HCT116 (cell line): Measurements from ENCODE around the gene EGFL6. TPM values are rescaled to one million over a fixed set of nuclear protein-coding genes. Genes with fewer than 3 reads are reported as not detected.

Source experiments
- ATAC-seq: fragments of 200-7000 bp; cut with Tn5 transposase; 2 replicates; pipeline ENCODE4 v1.9.1; 2020; ENCODE audit warnings: mild to moderate bottlenecking, moderate library complexity
- BruUV-seq: library from RNA; stranded (reverse); fragments of 400-500 nt; replicated peaks from 2 replicates; lab custom pipeline; 2021; lab: Mats Ljungman, UMichigan
- CTCF ChIA-PET: fragments of 300-600 bp; sonication (Branson Sonifier 250); formaldehyde crosslinking; loops from one replicate; lab custom pipeline; 2021; ENCODE audit warnings: antibody characterized with exemption; lab: Charles Lee
- POLR2A ChIA-PET: fragments of 300-600, 350-600 bp; sonication (Branson Sonifier 250); formaldehyde crosslinking; loops from one replicate; lab custom pipeline; 2021; ENCODE audit warnings: antibody characterized with exemption; lab: Charles Lee
- RAD21 ChIA-PET, 2 experiments: fragments of 300-600 bp; sonication (Branson Sonifier 250); formaldehyde crosslinking; loops; one replicate each; lab custom pipeline; 2023; ENCODE audit warnings: low total read pairs in 2 of 2; ENCODE audit not compliant: uncharacterized antibody in 2 of 2, unreplicated experiment in 2 of 2, low non-redundant PET in 1 of 2; lab: Charles Lee
- DNase-seq: peaks from one replicate; pipeline ENCODE4 v3.0.0-alpha.2; 2010; ENCODE audit warnings: low read depth, low spot score
- H2AFZ ChIP-seq: fragments of 200-600 bp; shearing (Covaris generic), sonication (generic); 2 replicates; pipeline ENCODE4 v1.6.1; 2017; ENCODE audit warnings: low read depth, mixed run types, mixed read lengths, antibody characterized with exemption, low read length; ENCODE audit not compliant: poor library complexity, severe bottlenecking
- H3K27ac ChIP-seq: 2 replicates; pipeline ENCODE4 v1.5.1; 2012; ENCODE audit warnings: low read depth, low read length
- H3K27me3 ChIP-seq: fragments of 200-600 bp; sonication (generic); 2 replicates; pipeline ENCODE4 v1.6.1; 2016; ENCODE audit warnings: mixed run types, low read length, mixed read lengths; ENCODE audit not compliant: insufficient read depth
- H3K36me3 ChIP-seq, 2 experiments: fragments of 200-500 bp in 1 of 2; fragments of 200-600 bp in 1 of 2; sonication (Bioruptor generic) in 1 of 2; sonication (generic) in 1 of 2; 2 replicates each; pipeline versions ENCODE4 v1.5.1 to v1.6.1; 2014 to 2016; ENCODE audit warnings: low read length in 2 of 2, inconsistent platforms in 1 of 2, mixed read lengths in 1 of 2, mixed run types in 1 of 2; ENCODE audit not compliant: insufficient read depth in 2 of 2, control insufficient read depth in 1 of 2
- H3K4me1 ChIP-seq, 2 experiments: fragments of 200-600 bp in 1 of 2; sonication (generic) in 1 of 2; 2 replicates each; pipeline versions ENCODE4 v1.5.1 to v1.6.1; 2012 to 2017; ENCODE audit warnings: low read length in 2 of 2, inconsistent platforms in 1 of 2, mild to moderate bottlenecking in 1 of 2, mixed read lengths in 1 of 2, mixed run types in 1 of 2, moderate library complexity in 1 of 2; ENCODE audit not compliant: insufficient read depth in 2 of 2, control insufficient read depth in 1 of 2
- H3K4me2 ChIP-seq: fragments of 200-600 bp; sonication (generic); 2 replicates; pipeline ENCODE4 v1.6.1; 2017; ENCODE audit warnings: mixed run types, low read length, mixed read lengths
- H3K4me3 ChIP-seq, 2 experiments: fragments of 200-600 bp in 1 of 2; sonication (generic) in 1 of 2; replicated peaks in 1 of 2; 2 replicates each; pipeline ENCODE4 v1.5.1; 2011 to 2016; ENCODE audit warnings: low read length in 2 of 2, control low read depth in 1 of 2, low read depth in 1 of 2, mild to moderate bottlenecking in 1 of 2, mixed read lengths in 1 of 2, mixed run types in 1 of 2
- H3K79me2 ChIP-seq: fragments of 200-600 bp; sonication (generic); 2 replicates; pipeline ENCODE4 v1.6.1; 2017; ENCODE audit warnings: mild to moderate bottlenecking, mixed run types, low read length, moderate library complexity, mixed read lengths; ENCODE audit not compliant: insufficient read depth
- H3K9ac ChIP-seq: fragments of 200-600 bp; sonication (generic); 2 replicates; pipeline ENCODE4 v1.6.1; 2016; ENCODE audit warnings: low read length, mixed read lengths
- H3K9me2 ChIP-seq: fragments of 200-600 bp; sonication (generic), shearing (Covaris generic); 2 replicates; pipeline ENCODE4 v1.6.1; 2017; ENCODE audit warnings: mixed run types, mild to moderate bottlenecking, moderate library complexity; ENCODE audit not compliant: insufficient read depth
- H3K9me3 ChIP-seq, 2 experiments: fragments of 200-500 bp in 1 of 2; fragments of 200-600 bp in 1 of 2; sonication (Bioruptor generic) in 1 of 2; sonication (generic) in 1 of 2; 2 replicates each; pipeline ENCODE4 v1.6.1; 2014 to 2017; ENCODE audit warnings: low read length in 2 of 2, mixed read lengths in 2 of 2, inconsistent platforms in 1 of 2, low read depth in 1 of 2, mild to moderate bottlenecking in 1 of 2, mixed run types in 1 of 2, moderate library complexity in 1 of 2; ENCODE audit not compliant: control insufficient read depth in 1 of 2, insufficient read depth in 1 of 2
- H4K20me1 ChIP-seq: fragments of 200-600 bp; sonication (generic), shearing (Covaris generic); 2 replicates; pipeline ENCODE4 v1.6.1; 2017; ENCODE audit warnings: mixed run types, mild to moderate bottlenecking, moderate library complexity; ENCODE audit not compliant: insufficient read depth
- ATF3 ChIP-seq: IDR thresholded peaks from 2 replicates; pipeline ENCODE4 v1.6.1; 2012
- ELF1 ChIP-seq: IDR thresholded peaks from 2 replicates; pipeline ENCODE4 v1.6.1; 2012; ENCODE audit warnings: low read depth, borderline replicate concordance
- POLR2A ChIP-seq: IDR thresholded peaks from 2 replicates; pipeline ENCODE4 v1.7.0; 2011; ENCODE audit warnings: borderline replicate concordance; ENCODE audit not compliant: insufficient read depth, insufficient read length; ENCODE audit errors: extremely low read depth
- POLR2AphosphoS5 ChIP-seq: IDR thresholded peaks from 2 replicates; pipeline ENCODE4 v1.6.1; 2011; ENCODE audit warnings: mild to moderate bottlenecking, low read depth, low read length, moderate library complexity
- RAD21 ChIP-seq: IDR thresholded peaks from 2 replicates; pipeline ENCODE4 v1.6.1; 2012; ENCODE audit warnings: low read depth, mild to moderate bottlenecking
- SIN3A ChIP-seq: IDR thresholded peaks from 2 replicates; pipeline ENCODE4 v1.6.1; 2012; ENCODE audit warnings: low read depth
- ZBTB33 ChIP-seq: IDR thresholded peaks from 2 replicates; pipeline ENCODE4 v1.6.1; 2011; ENCODE audit warnings: mild to moderate bottlenecking, low read length, moderate library complexity; ENCODE audit not compliant: insufficient replicate concordance; ENCODE audit errors: extremely low read depth
- ZFX ChIP-seq: fragments of 450-650 bp; IDR thresholded peaks from 2 replicates; pipeline ENCODE4 v1.6.1; 2017
- ZNF274 ChIP-seq: fragments of 200-500 bp; sonication (Bioruptor generic); IDR thresholded peaks from 2 replicates; pipeline ENCODE4 v1.6.1; 2014; ENCODE audit warnings: mild to moderate bottlenecking, low read depth, low read length, inconsistent platforms
- intact Hi-C: fragments of 100-400 bp; cut with micrococcal nuclease; formaldehyde crosslinking; loops from 2 replicates; pipeline ENCODE4 v1.10.0; 2022
- total RNA-seq: library from RNA; stranded (reverse); gene quantifications from one replicate; pipeline ENCODE4 v1.2.1, GENCODE V29; 2021; ENCODE audit not compliant: unreplicated experiment
- TF ChIP-seq, protein P1 (sequence below): IDR thresholded peaks from 2 replicates; pipeline ENCODE4 v1.6.1; 2012; ENCODE audit warnings: low read depth
- TF ChIP-seq, protein P2 (sequence below): IDR thresholded peaks from 2 replicates; pipeline ENCODE4 v1.6.1; 2012

The EGFL6 gene
- total RNA-seq, 1 experiment from 2014 or later = not detected

- no peak for TF ChIP-seq POLR2A
These were observed 21.7 kb upstream of the EGFL6 start (continued) for GRCh38 chrX:13547671-13548070.

DNA sequence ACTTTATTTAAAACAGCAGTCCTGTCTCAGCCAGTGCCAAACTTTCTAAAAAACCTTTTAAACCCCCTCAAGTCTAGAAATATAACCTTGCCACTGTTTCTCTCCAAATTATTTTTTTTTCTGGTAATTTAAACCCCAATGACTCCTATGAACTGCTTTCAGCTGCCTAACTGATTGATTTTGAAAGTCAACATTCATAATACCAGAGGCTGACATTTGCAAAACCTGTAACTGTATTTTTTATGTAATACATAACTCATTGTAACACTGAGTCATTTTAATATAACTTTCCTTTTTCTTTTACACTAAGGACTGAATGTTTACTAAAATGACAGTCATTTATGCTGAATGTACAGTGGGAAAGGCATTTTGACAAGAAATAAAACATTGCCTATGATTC lies 19.1 kb upstream of the EGFL6 start:
- Histone ChIP-seq H2AFZ (no peak overlapping the region), H3K4me2 (no peak overlapping the region), H3K36me3 (no peaks in the 10 kb centered on the region), H3K79me2 (no peaks in the 10 kb centered on the region), H3K9ac (no peak overlapping the region), H3K4me1 (no peaks in the 10 kb centered on the region), H3K9me2 (no peaks in the 10 kb centered on the region), H3K9me3 (no peaks in the 10 kb centered on the region), H3K27me3 (no peaks in the 10 kb centered on the region), H3K27ac (no peak overlapping the region), H4K20me1 (no peaks in the 10 kb centered on the region), H3K4me3 (no peak overlapping the region)
- no TSS peak for BruUV-seq
- TF ChIP-seq ZFX = no peak
- TF ChIP-seq, protein P1, sequence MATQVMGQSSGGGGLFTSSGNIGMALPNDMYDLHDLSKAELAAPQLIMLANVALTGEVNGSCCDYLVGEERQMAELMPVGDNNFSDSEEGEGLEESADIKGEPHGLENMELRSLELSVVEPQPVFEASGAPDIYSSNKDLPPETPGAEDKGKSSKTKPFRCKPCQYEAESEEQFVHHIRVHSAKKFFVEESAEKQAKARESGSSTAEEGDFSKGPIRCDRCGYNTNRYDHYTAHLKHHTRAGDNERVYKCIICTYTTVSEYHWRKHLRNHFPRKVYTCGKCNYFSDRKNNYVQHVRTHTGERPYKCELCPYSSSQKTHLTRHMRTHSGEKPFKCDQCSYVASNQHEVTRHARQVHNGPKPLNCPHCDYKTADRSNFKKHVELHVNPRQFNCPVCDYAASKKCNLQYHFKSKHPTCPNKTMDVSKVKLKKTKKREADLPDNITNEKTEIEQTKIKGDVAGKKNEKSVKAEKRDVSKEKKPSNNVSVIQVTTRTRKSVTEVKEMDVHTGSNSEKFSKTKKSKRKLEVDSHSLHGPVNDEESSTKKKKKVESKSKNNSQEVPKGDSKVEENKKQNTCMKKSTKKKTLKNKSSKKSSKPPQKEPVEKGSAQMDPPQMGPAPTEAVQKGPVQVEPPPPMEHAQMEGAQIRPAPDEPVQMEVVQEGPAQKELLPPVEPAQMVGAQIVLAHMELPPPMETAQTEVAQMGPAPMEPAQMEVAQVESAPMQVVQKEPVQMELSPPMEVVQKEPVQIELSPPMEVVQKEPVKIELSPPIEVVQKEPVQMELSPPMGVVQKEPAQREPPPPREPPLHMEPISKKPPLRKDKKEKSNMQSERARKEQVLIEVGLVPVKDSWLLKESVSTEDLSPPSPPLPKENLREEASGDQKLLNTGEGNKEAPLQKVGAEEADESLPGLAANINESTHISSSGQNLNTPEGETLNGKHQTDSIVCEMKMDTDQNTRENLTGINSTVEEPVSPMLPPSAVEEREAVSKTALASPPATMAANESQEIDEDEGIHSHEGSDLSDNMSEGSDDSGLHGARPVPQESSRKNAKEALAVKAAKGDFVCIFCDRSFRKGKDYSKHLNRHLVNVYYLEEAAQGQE = no peak
- no peak for TF ChIP-seq SIN3A
- TF ChIP-seq POLR2AphosphoS5 = no peak
- no peak for TF ChIP-seq ELF1
- no peak for TF ChIP-seq ATF3
- TF ChIP-seq RAD21 = no peak
- TF ChIP-seq, protein P2, sequence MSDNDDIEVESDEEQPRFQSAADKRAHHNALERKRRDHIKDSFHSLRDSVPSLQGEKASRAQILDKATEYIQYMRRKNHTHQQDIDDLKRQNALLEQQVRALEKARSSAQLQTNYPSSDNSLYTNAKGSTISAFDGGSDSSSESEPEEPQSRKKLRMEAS = no peak
- TF ChIP-seq ZBTB33 = no peak
- no peak for TF ChIP-seq ZNF274
- no peak for ATAC-seq
- ChIA-PET RAD21 (no interaction called here), CTCF (no interaction called here), POLR2A (no interaction called here)
- intact Hi-C loops = no loop called here
- no peak for DNase-seq
